ENCODE measurements around the gene FRMD8. TPM values are rescaled to one million over a fixed set of nuclear protein-coding genes. Genes with fewer than 3 reads are reported as not detected.

Gene FRMD8
- total and polyA plus RNA-seq, 2 donors (not counting 1 experiment from before 2014, with no cell fraction given), result 14.9 to 15.3 TPM

DNA sequence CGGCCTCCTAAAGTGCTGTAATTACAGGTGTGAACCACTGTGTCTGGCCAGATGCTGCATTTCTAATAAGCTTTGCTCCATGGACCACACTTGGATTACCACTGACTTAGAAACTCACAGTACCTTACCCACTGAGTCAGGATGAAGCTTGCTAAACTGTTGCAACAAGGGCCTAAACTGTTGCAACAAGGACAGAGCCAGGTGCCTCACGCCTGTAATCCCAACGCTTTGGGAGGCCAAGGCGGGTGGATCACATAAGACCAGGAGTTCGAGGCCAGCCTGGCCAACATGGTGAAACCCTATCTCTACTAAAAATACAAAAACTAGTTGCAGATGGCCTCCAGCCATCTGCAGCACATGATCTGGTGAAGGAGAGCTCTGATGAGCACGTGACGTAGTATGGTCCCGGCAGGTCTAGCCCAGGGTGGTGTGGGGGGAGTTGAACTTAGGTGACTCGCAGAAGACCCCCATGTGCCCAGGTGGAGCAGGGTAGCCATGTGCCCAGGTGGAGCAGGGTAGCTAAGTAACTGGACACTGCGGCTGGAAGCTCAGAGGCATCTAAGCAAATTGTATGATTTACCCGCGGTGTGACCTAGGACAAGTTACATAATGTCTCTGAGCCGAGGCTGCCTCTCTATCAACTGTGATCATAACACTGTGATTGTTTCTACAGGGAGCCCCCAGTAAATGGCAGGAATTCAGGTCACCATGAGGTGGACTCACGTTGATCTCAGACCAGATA, 12.4 kb upstream of the FRMD8 start:
- DNase-seq (ENCODE audit: low read depth in 2 of 2), result no peak
- H3K4me2 ChIP-seq (ENCODE audit: extremely low read depth, insufficient read depth, low read length), result no peak overlapping the region
- no peak overlapping the region for H3K4me3 ChIP-seq (replicated peaks in 1 of 4; ENCODE audit: control extremely low read depth in 1 of 4, insufficient read depth in 1 of 4, low read depth in 3 of 4, low read length in 4 of 4)
- H2AFZ ChIP-seq (ENCODE audit: low read length), result no peak overlapping the region
- no peaks in the 10 kb centered on the region for H4K20me1 ChIP-seq (ENCODE audit: control insufficient read depth, extremely low read depth, insufficient read depth, low read length)
- H3K4me1 ChIP-seq (ENCODE audit: control insufficient read depth, extremely low read depth, insufficient read depth, low read length), result no peaks in the 10 kb centered on the region
- no peaks in the 10 kb centered on the region for H3K9me3 ChIP-seq (ENCODE audit: control insufficient read depth, insufficient read depth, low read depth, low read length)
- H3K27ac ChIP-seq (ENCODE audit: insufficient read depth, low read length), result no peak overlapping the region
- no peaks in the 10 kb centered on the region for H3K27me3 ChIP-seq (ENCODE audit: control insufficient read depth, insufficient read depth, low read length)
- H3K79me2 ChIP-seq (ENCODE audit: control insufficient read depth, insufficient read depth, low read length), result no peaks in the 10 kb centered on the region
- H3K9ac ChIP-seq (ENCODE audit: insufficient read depth, low read length), result no peak overlapping the region
- no peak for TF ChIP-seq EZH2 (IDR thresholded peaks at IDR 0.05; ENCODE audit: low read length, missing control alignments)
- TF ChIP-seq, protein P1, sequence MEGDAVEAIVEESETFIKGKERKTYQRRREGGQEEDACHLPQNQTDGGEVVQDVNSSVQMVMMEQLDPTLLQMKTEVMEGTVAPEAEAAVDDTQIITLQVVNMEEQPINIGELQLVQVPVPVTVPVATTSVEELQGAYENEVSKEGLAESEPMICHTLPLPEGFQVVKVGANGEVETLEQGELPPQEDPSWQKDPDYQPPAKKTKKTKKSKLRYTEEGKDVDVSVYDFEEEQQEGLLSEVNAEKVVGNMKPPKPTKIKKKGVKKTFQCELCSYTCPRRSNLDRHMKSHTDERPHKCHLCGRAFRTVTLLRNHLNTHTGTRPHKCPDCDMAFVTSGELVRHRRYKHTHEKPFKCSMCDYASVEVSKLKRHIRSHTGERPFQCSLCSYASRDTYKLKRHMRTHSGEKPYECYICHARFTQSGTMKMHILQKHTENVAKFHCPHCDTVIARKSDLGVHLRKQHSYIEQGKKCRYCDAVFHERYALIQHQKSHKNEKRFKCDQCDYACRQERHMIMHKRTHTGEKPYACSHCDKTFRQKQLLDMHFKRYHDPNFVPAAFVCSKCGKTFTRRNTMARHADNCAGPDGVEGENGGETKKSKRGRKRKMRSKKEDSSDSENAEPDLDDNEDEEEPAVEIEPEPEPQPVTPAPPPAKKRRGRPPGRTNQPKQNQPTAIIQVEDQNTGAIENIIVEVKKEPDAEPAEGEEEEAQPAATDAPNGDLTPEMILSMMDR (conservative IDR thresholded peaks at IDR 0.05 in 1 of 2, IDR thresholded peaks at IDR 0.05 in 1 of 2; ENCODE audit: low read depth in 1 of 2, low read length in 2 of 2), result no peak
- no peaks in the 10 kb centered on the region for H3K36me3 ChIP-seq (ENCODE audit: control insufficient read depth, insufficient read depth, low read length)

- H3K27ac ChIP-seq (ENCODE audit: insufficient read depth, low read length), result no peak overlapping the region
- DNase-seq (ENCODE audit: low read depth in 2 of 2), result no peak
- no peaks in the 10 kb centered on the region for H3K27me3 ChIP-seq (ENCODE audit: control insufficient read depth, insufficient read depth, low read length)
- no peaks in the 10 kb centered on the region for H4K20me1 ChIP-seq (ENCODE audit: control insufficient read depth, extremely low read depth, insufficient read depth, low read length)
- H3K79me2 ChIP-seq (ENCODE audit: control insufficient read depth, insufficient read depth, low read length), result no peaks in the 10 kb centered on the region
- H3K9me3 ChIP-seq (ENCODE audit: control insufficient read depth, insufficient read depth, low read depth, low read length), result no peaks in the 10 kb centered on the region
- H3K9ac ChIP-seq (ENCODE audit: insufficient read depth, low read length), result no peak overlapping the region
- no peak overlapping the region for H2AFZ ChIP-seq (ENCODE audit: low read length)
- H3K4me3 ChIP-seq (replicated peaks in 1 of 4; ENCODE audit: control extremely low read depth in 1 of 4, insufficient read depth in 1 of 4, low read depth in 3 of 4, low read length in 4 of 4), result no peak overlapping the region
- H3K4me2 ChIP-seq (ENCODE audit: extremely low read depth, insufficient read depth, low read length), result no peak overlapping the region
- no peak for TF ChIP-seq EZH2 (IDR thresholded peaks at IDR 0.05; ENCODE audit: low read length, missing control alignments)
- TF ChIP-seq, protein P1 (conservative IDR thresholded peaks at IDR 0.05 in 1 of 2, IDR thresholded peaks at IDR 0.05 in 1 of 2; ENCODE audit: low read depth in 1 of 2, low read length in 2 of 2), result no peak
- no peaks in the 10 kb centered on the region for H3K36me3 ChIP-seq (ENCODE audit: control insufficient read depth, insufficient read depth, low read length)
- no peaks in the 10 kb centered on the region for H3K4me1 ChIP-seq (ENCODE audit: control insufficient read depth, extremely low read depth, insufficient read depth, low read length)
These were observed 11.4 kb upstream of the FRMD8 start for GRCh38 chr11:65375012-65375411.

- no peak overlapping the region for H3K27ac ChIP-seq (ENCODE audit: insufficient read depth, low read length)
- H2AFZ ChIP-seq (ENCODE audit: low read length), result no peak overlapping the region
- no peak overlapping the region for H3K9ac ChIP-seq (ENCODE audit: insufficient read depth, low read length)
- no peaks in the 10 kb centered on the region for H3K79me2 ChIP-seq (ENCODE audit: control insufficient read depth, insufficient read depth, low read length)
- no peaks in the 10 kb centered on the region for H3K27me3 ChIP-seq (ENCODE audit: control insufficient read depth, insufficient read depth, low read length)
- no peaks in the 10 kb centered on the region for H3K9me3 ChIP-seq (ENCODE audit: control insufficient read depth, insufficient read depth, low read depth, low read length)
- no peak for TF ChIP-seq EZH2 (IDR thresholded peaks at IDR 0.05; ENCODE audit: low read length, missing control alignments)
- TF ChIP-seq, protein P1 (conservative IDR thresholded peaks at IDR 0.05 in 1 of 2, IDR thresholded peaks at IDR 0.05 in 1 of 2; ENCODE audit: low read depth in 1 of 2, low read length in 2 of 2), result no peak
- no peak overlapping the region for H3K4me2 ChIP-seq (ENCODE audit: extremely low read depth, insufficient read depth, low read length)
- no peak for DNase-seq (ENCODE audit: low read depth in 2 of 2)
- H3K4me3 ChIP-seq (replicated peaks in 1 of 4; ENCODE audit: control extremely low read depth in 1 of 4, insufficient read depth in 1 of 4, low read depth in 3 of 4, low read length in 4 of 4), result no peak overlapping the region
- no peaks in the 10 kb centered on the region for H3K36me3 ChIP-seq (ENCODE audit: control insufficient read depth, insufficient read depth, low read length)
- no peaks in the 10 kb centered on the region for H3K4me1 ChIP-seq (ENCODE audit: control insufficient read depth, extremely low read depth, insufficient read depth, low read length)
- no peaks in the 10 kb centered on the region for H4K20me1 ChIP-seq (ENCODE audit: control insufficient read depth, extremely low read depth, insufficient read depth, low read length)
These were observed 10.2 kb upstream of the FRMD8 start for GRCh38 chr11:65376138-65376713.

Data from fibroblast of lung (primary cell).